ENCODE measurements around the gene FRAS1.

DNA sequence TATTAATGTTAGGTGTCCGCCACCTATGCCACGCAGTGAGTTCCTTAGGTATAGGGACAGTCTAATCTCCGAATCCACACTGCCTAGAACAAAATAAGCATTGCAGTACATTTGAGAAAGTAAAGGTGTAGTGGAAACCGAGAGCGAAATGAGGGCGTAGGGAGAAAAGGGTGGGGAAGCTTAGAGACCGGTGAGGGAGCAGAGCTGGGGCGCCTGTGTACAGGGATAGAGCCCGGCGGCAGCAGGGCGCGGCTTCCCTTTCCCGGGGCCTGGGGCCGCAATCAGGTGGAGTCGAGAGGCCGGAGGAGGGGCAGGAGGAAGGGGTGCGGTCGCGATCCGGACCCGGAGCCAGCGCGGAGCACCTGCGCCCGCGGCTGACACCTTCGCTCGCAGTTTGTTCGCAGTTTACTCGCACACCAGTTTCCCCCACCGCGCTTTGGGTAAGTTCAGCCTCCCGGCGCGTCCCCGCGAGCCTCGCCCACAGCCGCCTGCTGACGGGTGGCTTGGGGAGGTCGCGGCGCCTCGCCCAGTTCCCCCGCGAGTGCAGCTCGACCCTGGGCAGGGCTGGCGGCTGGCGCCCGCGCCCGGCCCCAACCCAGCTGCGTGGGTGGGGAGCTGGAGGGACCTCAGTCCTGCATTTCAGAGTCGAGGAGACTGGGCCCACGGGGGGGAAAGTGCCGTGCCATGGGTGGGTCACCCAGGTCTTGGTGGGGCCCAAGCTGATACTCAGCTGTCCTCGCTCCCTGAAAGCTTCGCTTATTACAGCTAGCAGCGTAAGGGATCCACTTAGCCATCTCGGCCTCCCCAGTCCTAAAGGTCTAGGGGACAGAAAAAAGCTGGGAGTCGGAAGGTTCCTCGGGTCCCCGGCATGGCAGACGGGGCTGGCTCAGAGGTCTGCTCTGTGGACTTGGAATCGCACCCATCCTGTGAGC lies 494.6 kb downstream of the FRAS1 start, which contains the start of gene ANXA3:
- TF ChIP-seq POLR2AphosphoS5 (IDR thresholded peaks at IDR 0.05), result peak; percentile 33
- TF ChIP-seq CTCF (IDR thresholded peaks at IDR 0.05), result no peak

All from prostate gland (tissue), 2 donors.